ENCODE data around the gene ARID2.

Gene ARID2

DNA sequence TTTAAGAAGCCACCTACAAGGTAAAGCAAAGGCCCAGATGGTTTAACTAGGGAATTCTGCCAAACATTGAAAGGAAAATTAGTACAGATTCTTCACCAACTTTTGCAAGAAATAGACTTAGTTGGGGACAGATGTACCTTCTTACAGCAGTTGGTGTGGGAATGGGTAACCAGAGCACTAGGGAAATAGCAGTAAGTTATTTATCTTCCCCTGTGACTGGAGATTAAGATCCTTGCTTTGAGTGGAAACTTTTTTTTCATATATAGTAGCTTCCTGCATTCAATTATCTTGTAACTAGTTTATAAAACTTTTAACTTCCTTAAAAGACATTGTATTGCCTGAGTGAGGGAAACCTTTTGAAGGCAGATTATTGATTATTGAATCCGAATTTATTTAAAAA lies 44.2 kb downstream of the ARID2 start:
- DNase-seq, result no peak

DNA sequence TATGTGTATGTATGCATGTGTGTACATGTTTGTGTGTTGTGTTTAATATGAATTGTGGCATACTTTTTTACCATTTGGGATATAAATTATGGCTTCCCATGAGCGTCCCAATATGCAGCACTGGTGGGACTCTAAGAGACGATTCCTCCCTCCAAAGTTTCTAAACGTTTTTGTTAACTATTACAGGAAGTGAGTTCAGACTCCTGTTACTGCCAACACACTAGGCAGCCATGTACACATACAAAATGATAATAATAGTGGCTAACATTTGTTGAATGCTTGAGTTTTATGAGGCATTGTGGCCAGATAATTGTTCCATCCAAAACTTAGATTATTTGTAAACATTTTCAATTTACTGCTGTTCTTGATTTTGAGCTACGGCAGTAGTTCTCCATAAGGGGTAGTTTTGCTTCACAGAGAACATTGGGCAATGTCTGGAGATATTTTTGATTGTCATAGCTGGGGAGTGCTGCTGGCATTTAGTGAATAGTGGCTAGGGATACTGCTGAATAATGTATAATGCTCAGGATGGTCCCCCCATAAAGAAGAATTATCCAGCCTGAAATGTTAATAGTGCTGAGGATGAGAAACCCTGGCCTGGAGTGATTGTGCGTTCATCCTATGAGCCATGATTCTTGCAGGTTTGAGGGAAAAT lies 45.1 kb downstream of the ARID2 start:
- no peak for DNase-seq

DNA sequence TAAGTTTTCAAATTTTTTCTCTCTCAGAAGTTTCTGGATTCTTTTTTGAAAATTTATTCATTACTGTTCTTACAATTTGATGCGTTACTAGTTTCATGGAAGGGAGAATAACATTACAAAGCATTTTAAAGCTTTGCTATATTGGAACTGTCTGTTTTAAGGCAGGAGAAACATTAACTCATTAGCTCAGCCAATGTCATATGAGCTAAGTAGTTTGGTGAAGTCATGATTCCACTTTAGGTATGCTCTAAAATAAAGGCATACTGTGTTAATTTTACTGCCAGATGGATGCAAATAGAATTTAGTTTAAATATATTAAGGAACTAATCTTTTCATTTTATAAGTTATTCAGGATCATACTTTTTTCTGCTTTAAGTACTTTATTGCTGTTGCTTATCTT lies 46.0 kb downstream of the ARID2 start:
- no peak for DNase-seq

DNA sequence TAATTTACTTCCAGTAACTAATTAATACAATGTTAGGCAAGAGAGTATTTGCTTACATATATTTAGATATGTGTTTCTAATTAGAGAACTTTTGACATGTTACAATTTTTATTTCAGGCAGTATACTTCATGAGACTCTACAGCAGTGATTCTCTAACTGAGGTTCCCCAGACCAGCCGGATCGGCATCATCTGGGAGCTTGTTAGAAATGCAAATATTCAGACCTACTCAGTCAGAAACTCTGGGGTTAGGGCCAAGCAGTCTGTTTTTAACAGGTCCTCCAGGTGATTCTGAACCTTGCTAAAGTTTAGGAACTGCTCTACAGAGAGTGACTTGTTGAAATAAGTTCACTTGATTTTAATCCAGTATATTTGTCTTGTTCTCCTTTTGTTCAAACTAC lies 46.5 kb downstream of the ARID2 start:
- no peak for DNase-seq

DNA sequence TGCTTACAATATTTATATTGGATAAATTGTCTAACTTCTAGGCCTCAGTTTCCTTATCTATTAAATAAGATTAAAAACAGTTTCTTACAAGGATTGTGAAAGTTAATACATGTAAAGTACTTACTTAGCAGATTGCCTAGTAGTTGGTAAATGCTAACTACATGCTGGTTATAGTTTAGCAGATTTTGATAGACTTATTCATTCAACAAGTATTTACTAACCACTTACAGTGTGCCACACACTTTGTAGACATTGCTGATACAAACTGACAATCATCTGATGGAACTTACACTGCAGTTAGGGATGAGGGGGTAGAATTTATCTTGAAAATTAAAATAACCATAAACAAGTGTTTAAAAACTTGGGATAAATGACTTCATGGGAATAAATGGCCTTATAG lies 50.4 kb downstream of the ARID2 start:
- no peak for DNase-seq

DNA sequence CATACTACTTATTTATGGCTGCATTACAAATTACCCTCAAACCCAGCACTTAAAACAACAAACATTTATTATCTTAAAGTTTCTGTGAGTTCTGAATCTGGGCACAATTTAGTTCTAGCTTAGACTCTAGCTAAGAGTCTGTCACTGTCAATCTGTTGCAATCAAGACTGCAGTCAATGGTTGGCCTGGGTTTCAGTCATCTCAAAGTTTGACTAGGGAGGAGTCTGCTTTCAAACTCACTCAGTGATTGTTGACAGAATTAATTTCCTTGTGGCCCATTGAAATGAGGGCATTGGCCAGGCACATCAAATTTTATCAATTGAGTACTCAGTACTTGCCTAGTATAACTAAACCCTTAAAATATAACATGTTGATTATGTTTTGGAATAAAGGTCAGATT lies 51.6 kb downstream of the ARID2 start:
- DNase-seq, result no peak

DNA sequence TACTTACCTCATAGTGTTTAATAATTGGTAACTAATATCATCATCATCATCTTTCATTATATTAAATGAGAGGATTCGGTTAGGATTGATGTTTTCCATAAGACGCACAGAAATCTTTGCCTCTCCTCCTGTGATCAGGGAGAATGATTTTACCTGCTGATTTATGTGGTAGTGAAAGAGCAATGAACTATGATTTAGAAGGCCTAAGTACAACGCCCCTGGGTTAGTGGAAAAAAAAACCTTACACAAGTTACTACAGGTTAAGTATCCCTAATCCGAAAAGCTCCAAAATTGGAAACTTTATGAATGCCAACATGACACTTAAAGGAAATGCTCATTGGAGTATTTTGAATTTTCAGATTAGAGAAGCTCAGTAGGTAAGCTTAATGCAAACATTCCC lies 55.8 kb downstream of the ARID2 start:
- no peak for DNase-seq

DNA sequence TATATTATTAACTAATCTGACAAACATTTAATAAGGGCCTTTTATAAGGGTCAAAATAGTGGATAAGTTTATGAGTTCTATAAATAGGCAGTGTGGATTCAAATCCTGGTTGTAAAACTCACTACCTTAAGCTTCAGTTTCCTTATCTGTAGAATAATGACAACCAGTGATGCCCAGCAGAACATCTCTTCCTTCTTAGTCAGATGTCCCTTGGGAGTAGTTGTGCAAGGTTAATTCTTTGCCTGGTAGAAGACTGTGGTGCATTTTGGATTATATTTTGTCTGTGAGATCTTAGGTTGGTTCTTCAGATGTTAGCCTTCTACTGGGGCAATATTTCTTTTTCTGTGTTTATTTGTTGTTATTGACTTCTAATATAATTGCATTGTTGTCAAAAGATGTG lies 59.5 kb downstream of the ARID2 start:
- DNase-seq, result no peak

DNA sequence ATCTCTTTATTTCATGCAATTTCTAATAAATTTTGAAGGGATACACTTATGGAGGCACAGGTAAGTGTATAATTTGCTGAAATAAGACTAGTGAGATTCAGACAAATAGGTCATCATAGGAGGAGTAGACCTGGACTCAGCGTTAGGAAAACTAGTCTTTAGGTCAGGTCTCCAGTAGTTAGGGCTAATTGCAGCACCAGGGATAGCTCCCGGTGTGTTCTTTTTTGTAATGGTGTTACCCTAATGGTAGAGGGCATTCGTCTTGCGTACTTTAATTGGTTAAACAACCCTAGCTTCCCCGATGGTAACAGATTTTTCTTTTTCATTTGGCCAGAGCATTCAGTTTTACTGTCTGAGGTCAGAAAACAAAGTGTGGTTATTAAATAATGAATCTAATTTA lies 64.9 kb downstream of the ARID2 start:
- DNase-seq, result no peak

DNA sequence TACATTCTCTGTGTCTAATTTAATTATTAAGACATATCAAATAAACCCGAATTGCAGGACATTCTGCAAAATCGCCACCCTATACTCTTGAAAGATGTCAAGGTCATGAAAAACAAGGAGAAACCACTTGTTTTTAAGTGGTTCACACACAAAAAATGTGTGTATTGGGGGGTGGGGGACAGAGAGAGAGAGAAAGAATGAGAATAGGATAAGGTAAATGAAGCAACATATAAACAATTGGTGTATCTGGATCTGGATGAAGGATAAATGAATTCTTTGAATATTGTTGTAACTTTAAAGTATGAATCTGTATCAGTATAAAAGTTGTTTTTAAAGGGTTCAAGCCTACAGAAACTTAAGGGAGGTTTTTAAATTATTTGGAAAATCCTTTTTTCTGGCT lies 72.1 kb downstream of the ARID2 start:
- DNase-seq, result no peak

DNA sequence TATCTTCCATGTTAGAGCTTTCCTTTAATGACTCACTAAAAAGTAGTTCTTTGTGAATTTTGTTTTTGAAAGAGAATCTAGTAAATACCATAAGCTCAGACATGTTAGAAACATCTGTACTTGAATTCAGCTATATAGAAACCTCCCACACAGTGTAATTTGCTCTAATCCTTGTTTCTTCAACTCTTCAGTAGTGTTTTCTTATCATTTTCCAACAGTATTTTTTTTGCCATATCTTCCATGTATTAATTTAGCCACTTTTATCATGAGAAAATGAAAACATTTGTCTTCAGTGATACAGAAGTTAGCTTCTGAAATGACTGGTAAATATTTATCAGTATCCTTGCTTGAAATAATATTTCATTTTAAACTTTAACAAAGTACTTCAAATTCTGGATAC lies 73.6 kb downstream of the ARID2 start:
- no peak for DNase-seq

DNA sequence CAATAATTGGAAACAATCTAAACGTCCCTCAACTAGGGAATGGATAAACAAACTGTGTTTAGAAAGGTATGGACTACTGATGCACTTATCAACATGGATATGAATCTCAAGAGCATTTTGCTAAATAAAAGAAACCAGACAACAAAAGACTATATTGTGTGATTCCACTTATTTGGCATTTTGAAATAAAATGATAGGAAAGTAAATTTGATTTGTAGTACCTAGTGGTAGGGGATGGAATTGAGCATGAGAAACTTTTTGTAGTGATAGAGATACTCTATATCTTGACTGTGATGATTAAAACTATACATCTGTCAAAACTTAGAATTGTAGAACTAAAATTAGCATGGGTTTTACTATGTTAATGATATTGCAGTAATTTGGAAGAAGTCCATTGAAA lies 87.1 kb downstream of the ARID2 start:
- DNase-seq, result no peak

DNA sequence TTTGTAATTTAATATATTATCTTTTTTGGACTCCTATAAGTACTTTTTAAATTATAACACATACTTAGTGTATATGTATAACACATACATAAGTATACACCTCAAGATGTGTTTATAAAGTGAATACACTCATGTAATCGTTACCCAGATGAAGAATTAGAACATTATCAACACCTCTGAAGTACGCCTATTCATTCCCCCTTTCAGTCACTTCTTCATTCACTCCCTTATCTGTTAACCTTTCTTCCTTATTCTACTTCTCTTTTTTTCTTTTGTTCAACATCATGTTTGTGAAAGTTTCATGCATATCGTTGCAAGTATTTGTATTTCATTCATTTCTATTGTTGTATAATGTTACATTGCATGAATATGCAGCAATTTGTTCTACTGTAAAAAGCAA lies 98.5 kb downstream of the ARID2 start:
- no peak for DNase-seq

DNA sequence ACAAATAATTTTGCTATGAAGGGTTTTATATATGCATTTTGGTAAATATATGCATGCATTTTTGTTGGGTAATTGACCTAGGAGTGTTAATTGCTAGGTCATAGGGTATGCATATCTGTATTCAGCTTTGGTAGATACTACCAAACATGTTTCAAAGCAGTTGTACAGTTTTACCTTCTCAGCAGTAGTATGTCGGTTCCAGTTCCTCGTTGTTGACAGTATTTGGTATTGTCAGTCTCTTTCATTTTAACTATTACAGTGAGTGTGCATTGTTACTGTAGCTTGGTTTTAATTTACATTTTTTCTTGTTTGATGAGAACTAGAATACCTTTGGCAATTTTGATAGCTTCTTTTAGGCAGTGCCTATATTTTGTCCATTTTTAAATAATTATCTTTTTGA lies 98.9 kb downstream of the ARID2 start:
- DNase-seq, result no peak

DNA sequence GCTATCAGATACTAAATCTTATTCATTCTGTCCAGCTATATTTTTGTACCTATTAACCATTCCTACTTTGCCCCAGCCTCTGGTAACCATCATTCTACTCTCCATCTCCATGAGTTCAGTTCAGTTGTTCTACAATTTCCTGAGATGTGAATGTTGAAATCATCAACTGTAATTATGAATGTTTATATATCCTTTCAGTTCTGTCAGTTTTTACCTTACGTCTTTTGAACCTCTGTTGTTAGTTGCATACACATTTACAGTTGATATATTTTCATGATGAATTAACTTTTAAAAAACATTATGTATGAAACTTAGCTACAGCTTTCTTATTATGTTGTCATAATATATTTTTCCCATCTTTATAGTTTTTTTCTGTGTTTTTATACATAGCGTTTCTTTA lies 102.1 kb downstream of the ARID2 start:
- DNase-seq, result no peak

DNA sequence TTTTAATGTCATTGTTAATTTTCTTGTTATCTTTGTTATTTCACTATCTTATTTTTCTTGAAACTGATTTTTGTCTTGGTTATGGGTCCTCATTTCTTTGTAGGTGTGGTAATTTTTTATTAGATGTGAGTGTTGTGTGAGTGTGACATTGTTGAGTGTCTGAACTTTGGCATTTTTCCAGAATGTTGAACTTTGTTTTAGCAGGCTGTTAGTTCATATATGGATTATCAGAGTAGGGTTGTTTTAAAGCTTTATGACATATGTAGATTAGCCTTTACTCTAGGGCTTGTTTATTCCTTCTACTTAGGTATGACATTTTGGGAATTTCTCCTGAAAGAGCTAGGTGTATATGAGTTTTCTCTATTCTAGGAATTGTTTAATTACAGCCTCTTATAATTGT lies 103.9 kb downstream of the ARID2 start:
- no peak for DNase-seq

DNA sequence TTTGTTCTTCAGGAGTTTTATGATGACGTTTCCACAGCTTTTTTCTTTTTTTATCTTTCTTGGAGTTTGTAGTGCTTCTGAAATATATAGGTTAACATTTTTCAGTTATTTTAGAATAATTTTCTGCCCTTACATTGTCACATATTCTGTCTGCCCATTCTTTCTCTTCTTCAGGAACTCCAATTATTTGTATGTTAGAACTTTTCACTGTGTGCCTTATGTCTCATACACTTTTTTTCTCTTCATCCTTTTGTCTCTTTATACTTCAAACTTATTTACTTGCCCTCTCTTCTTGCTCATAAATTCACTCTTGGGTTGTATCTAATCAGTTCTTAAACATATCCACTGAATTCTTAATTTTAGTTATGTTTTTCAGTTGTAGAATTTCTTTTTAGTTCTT lies 105.3 kb downstream of the ARID2 start:
- DNase-seq, result no peak

DNA sequence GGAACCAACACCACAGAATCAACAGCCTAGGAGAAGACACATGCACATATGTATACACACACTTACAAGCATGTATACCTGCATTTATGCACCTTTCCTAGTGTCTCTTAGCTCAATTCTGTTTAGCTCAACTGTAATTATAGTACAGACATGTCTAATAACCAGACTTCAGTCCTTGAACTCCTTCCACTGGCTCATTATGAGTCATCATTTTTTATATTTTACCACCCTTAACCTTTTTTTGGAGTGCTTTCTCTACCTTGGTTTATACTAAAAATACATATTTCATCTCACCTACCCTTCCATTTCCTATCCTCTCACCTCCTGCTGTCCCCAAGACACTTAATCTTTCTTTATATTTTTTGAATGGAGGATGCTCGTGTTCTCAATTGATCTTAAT lies 110.4 kb downstream of the ARID2 start:
- no peak for DNase-seq

DNA sequence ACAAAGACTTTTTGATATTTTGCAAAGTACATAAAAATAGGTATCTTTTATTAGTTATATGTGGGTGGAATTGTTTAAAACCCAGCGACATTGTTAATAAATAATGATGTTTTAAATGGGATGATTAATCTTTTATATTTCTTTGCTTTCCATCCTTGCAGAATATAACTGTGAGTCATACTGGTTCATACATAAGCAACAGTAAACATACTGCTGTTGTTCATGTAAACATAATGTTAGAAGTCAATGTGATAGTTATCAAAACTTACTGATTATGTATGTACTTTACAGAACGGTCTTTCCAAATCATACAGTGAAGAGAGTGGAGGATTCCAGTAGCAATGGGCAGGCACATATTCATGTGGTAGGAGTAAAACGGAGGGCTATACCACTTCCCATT lies 119.8 kb downstream of the ARID2 start:
- DNase-seq, result no peak

DNA sequence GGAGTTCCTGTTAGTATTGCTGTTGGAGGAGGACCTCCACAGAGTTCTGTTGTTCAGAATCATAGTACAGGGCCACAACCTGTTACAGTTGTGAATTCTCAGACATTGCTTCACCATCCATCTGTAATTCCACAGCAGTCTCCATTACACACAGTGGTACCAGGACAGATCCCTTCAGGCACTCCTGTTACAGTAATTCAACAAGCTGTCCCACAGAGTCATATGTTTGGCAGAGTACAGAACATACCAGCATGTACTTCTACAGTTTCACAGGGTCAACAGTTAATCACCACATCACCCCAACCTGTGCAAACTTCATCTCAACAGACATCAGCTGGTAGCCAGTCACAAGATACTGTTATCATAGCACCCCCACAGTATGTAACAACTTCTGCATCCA lies 120.8 kb downstream of the ARID2 start:
- DNase-seq, result no peak

DNA sequence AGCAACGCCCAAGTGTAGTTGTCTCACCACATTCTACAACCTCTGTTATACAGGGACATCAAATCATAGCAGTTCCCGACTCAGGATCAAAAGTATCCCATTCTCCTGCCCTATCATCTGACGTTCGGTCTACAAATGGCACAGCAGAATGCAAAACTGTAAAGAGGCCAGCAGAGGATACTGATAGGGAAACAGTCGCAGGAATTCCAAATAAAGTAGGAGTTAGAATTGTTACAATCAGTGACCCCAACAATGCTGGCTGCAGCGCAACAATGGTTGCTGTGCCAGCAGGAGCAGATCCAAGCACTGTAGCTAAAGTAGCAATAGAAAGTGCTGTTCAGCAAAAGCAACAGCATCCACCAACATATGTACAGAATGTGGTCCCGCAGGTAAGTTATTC lies 123.0 kb downstream of the ARID2 start:
- DNase-seq, result no peak

DNA sequence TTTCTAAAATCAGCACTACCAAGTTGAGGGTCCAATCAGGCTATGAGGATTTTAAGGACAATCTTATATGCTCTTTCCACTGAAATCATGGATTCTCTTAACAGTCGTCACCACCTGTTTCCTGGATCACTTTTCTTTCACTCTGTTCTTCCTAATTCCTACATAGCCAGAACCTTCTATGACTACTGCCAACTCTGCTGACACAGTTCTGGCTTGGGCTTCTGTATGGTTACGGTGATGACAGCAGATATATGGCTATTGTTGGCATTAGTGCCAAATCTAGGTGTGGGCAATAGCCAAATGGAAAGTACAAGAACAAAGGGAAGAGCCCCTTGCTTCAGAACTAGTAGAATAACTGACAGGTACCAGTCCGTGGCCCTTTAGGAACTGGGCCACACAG lies 124.0 kb downstream of the ARID2 start:
- DNase-seq, result no peak

DNA sequence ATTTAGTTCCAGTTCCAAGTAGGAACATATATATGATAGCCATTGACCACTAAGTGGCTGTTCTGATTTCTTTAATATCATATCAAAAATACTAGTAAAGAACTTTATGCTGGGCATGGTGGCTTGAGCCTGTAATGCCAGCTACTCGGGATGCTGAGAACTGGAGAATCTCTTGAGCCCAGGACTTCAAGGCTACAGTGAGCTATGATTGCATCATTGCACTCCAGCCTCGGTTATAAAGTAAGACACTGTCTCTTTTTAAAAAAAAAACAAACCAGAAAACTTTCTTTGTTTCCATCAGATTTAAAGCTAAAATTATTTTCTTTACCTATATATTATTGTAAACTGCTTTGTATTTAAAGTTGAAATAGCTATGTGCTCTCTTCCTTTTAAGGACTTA lies 133.8 kb downstream of the ARID2 start:
- DNase-seq, result no peak

DNA sequence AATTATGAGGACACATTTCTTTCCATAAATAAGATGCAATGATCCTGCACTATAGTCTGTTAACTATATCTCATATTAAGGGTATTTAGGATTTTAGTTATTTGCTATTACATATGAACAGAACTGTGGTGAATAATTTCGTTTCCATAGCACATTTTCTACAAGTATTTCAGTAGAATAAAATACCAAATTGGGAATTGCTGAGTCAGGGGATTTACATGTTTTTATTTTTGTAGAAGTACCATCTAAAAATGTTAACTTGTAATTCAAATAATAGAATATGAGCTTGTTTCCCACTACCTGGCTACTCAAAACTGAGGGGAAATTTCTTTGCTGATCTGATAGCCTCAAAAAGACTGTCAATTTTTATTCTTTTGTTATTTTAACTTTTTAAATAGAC lies 136.8 kb downstream of the ARID2 start:
- no peak for DNase-seq

DNA sequence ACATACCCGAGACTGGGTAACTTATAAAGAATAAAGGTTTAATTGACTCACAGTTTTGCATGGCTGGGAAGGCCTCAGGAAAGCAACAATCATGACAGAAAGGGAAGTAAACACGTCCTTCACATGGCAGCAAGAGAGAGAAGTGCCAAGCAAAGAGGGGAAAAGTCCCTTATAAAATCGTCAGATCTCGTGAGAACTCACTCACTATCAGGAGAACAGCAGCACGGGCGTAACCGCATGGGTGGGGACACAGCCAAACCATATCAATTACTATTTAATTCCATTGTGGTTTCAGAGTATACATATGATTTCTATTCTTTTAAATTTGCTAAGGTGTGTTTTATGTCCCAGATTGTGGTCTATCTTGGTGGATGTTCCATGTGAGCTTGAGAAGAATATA lies 142.9 kb downstream of the ARID2 start:
- no peak for DNase-seq

DNA sequence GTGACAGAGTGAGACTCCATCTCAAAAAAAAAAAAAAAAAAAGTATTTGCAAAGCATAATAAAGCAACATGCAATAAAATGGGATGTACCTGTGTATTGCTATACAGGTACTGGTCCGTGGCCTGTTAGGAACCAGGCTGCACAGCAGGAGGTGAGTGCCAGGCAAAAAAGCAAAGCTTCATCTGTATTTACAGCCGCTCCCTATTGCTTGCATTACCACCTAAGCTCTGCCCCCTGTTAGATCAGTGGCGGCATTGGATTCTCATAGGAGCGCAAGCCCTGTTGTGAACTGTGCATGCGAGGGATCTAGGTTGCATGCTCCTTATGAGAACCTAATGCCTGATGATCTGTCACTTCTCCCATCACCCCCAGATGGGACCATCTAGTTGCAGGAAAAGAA lies 147.6 kb downstream of the ARID2 start:
- no peak for DNase-seq
